Neural progenitor cell (in vitro differentiated cells): ENCODE results near the gene IGFALS.

ENCODE experiments used
- CTCF ChIP-seq: fragments of 200-600 bp; sonication (generic); IDR thresholded peaks from 2 replicates; pipeline ENCODE4 v1.5.1; 2017; ENCODE audit warnings: antibody characterized with exemption, mild to moderate bottlenecking
- EZH2 ChIP-seq: fragments of 200-600 bp; sonication (generic); IDR thresholded peaks from 2 replicates; pipeline ENCODE4 v1.6.1; 2017; ENCODE audit warnings: antibody characterized with exemption, mild to moderate bottlenecking, moderate library complexity
- EZH2phosphoT487 ChIP-seq: fragments of 200-600 bp; sonication (generic); IDR thresholded peaks from 2 replicates; pipeline ENCODE4 v1.6.1; 2017; ENCODE audit warnings: antibody characterized with exemption

- TF ChIP-seq CTCF: no peak
- no peak for TF ChIP-seq EZH2
- no peak for TF ChIP-seq EZH2phosphoT487
These were observed 27.7 kb downstream of the IGFALS start for GRCh38 chr16:1765826-1766225.
